Sigmoid colon (tissue), 7 donors: ENCODE results near the gene CFDP1. TPM values are rescaled to one million over a fixed set of nuclear protein-coding genes. Genes with fewer than 3 reads are reported as not detected.
"Not testable (repeated sequence)": the region's sequence is repeated elsewhere in the genome, so short reads cannot be mapped to it uniquely, and the experiment has no call there.

Source experiments
- DNase-seq: peaks from one replicate; pipeline ENCODE4 v3.0.0-alpha.2; 2019
- H3K27ac ChIP-seq, 4 donors: fragments of 200-600 bp; sonication (generic); one replicate each; pipeline ENCODE4 v1.5.1; 2016 to 2019; ENCODE audit warnings: mild to moderate bottlenecking in 1 of 4
- H3K27me3 ChIP-seq, 3 donors: fragments of 200-600 bp; sonication (generic); one replicate each; pipeline ENCODE4 v1.5.1; 2019; ENCODE audit warnings: mild to moderate bottlenecking in 1 of 3
- H3K36me3 ChIP-seq, 4 donors: fragments of 200-600 bp; sonication (generic); one replicate each; pipeline ENCODE4 v1.5.1; 2016 to 2019
- H3K4me1 ChIP-seq, 4 donors: fragments of 200-600 bp; sonication (generic); one replicate each; pipeline ENCODE4 v1.5.1; 2017 to 2019
- H3K4me3 ChIP-seq, 4 donors: fragments of 200-600 bp; sonication (generic); one replicate each; pipeline ENCODE4 v1.5.1; 2017 to 2019; ENCODE audit warnings: mild to moderate bottlenecking in 2 of 4, moderate library complexity in 1 of 4
- H3K9me3 ChIP-seq, 4 donors: fragments of 200-600 bp in 3 of 4; sonication (generic) in 3 of 4; one replicate each; pipeline versions ENCODE4 v1.5.1 to v1.6.1; 2013 to 2019
- EP300 ChIP-seq, 4 donors: sonication (generic); formaldehyde crosslinking; IDR thresholded peaks; one replicate each; pipeline ENCODE4 v1.6.1; 2017; ENCODE audit warnings: antibody characterized with exemption in 4 of 4
- POLR2A ChIP-seq, 2 donors: fragments of 450-650 bp; IDR thresholded peaks; one replicate each; pipeline ENCODE4 v1.6.1; 2016; ENCODE audit warnings: antibody characterized with exemption in 2 of 2, mild to moderate bottlenecking in 2 of 2, moderate library complexity in 2 of 2
- POLR2AphosphoS5 ChIP-seq, 4 donors: sonication (generic); formaldehyde crosslinking; IDR thresholded peaks; one replicate each; pipeline ENCODE4 v1.6.1; 2017; ENCODE audit warnings: antibody characterized with exemption in 4 of 4
- WGBS, 2 donors: extraction: QIAGEN DNeasy Blood & Tissue Kit; methylation state at CpG; one replicate each; pipeline ENCODE4 v1.1.7; 2013; 5-methylcytosine and 5-hydroxymethylcytosine counted together
- intact Hi-C: fragments of 100-400 bp; cut with DNase I; formaldehyde crosslinking; loops from one replicate; pipeline ENCODE4 v1.15.1; 2023
- polyA plus RNA-seq, 3 donors: library from polyadenylated mRNA; stranded (reverse); fragments of 200-250 nt; gene quantifications; one replicate each; pipeline ENCODE4 v1.2.3, GENCODE V29; 2013
- total RNA-seq, 4 donors: library from RNA; depleted of rRNA; stranded (reverse); fragments of >200 nt; gene quantifications; one replicate each; pipeline ENCODE4 v1.1.0, GENCODE V29; 2016
- TF ChIP-seq, protein P1 (sequence below), 4 experiments: fragments of 450-650 bp in 3 of 4; fragments of 200-600 bp in 1 of 4; IDR thresholded peaks; one replicate each; pipeline ENCODE4 v1.5.1; 2016 to 2019; ENCODE audit warnings: antibody characterized with exemption in 4 of 4, mild to moderate bottlenecking in 3 of 4, moderate library complexity in 2 of 4
- donor health status: healthy with polysubstance abuse.
- donor health status: Bipolar disorder and iron deficiency.
- donor health status: healthy.

The CFDP1 gene
- total and polyA plus RNA-seq, 7 donors: 42.1 to 382 (median 61.1) TPM

- H3K27me3 ChIP-seq: no peaks in the 10 kb centered on the region
- 2 to 4% methylated on average over 32 of the region's 32 CpGs for WGBS, 2 donors
- H3K27ac ChIP-seq: peak overlapping the region; percentile 95 to 98 (median 96)
- H3K4me1 ChIP-seq: peaks cover 0 to 17% (median 11%) of the 10 kb centered on the region in 4 donors
- H3K4me3 ChIP-seq: peak overlapping the region; percentile 75 to 92 (median 84)
- DNase-seq: peak; percentile 92
- H3K36me3 ChIP-seq: no peaks in the 10 kb centered on the region
- H3K9me3 ChIP-seq: no peaks in the 10 kb centered on the region
- intact Hi-C loops: loop anchor here (1.0 to 5.0 kb wide), 3 partner anchors 30 to 323 kb away; partner anchors contain the start of genes TMEM170A and TMEM231
- peak; percentile 16 to 63 (median 53) for TF ChIP-seq POLR2AphosphoS5 (IDR thresholded peaks at IDR 0.05)
- no peak for TF ChIP-seq POLR2A (IDR thresholded peaks at IDR 0.05)
Measured at GRCh38 chr16:75433732-75434413, 570 bp upstream of the CFDP1 start.

GRCh38 chr16:75429621-75430403 is 3.5 kb downstream of the CFDP1 start:
- Histone ChIP-seq H3K4me1 (peaks cover 0 to 20% (median 10%) of the 10 kb centered on the region in 4 donors), H3K4me3 (no peak overlapping the region), H3K9me3 (no peaks in the 10 kb centered on the region), H3K27me3 (no peaks in the 10 kb centered on the region), H3K36me3 (no peaks in the 10 kb centered on the region), H3K27ac (no peak overlapping the region)
- DNase-seq: no peak
- TF ChIP-seq POLR2AphosphoS5 (IDR thresholded peaks at IDR 0.05) (no peak), EP300 (IDR thresholded peaks at IDR 0.05) (no peak), POLR2A (IDR thresholded peaks at IDR 0.05) (no peak)
- TF ChIP-seq, protein P1, sequence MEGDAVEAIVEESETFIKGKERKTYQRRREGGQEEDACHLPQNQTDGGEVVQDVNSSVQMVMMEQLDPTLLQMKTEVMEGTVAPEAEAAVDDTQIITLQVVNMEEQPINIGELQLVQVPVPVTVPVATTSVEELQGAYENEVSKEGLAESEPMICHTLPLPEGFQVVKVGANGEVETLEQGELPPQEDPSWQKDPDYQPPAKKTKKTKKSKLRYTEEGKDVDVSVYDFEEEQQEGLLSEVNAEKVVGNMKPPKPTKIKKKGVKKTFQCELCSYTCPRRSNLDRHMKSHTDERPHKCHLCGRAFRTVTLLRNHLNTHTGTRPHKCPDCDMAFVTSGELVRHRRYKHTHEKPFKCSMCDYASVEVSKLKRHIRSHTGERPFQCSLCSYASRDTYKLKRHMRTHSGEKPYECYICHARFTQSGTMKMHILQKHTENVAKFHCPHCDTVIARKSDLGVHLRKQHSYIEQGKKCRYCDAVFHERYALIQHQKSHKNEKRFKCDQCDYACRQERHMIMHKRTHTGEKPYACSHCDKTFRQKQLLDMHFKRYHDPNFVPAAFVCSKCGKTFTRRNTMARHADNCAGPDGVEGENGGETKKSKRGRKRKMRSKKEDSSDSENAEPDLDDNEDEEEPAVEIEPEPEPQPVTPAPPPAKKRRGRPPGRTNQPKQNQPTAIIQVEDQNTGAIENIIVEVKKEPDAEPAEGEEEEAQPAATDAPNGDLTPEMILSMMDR (IDR thresholded peaks at IDR 0.05): no peak
- WGBS, 2 donors: 83 to 89% methylated on average over 11 of the region's 11 CpGs
- intact Hi-C loops: loop anchor here (5.0 kb wide), 1 partner anchor 127 kb away; the partner anchor contains the start of gene TMEM231

GRCh38 chr16:75426524-75426923 is 6.8 kb downstream of the CFDP1 start:
- H3K9me3 ChIP-seq, intact Hi-C loops, H3K27me3 ChIP-seq, DNase-seq, H3K27ac ChIP-seq, H3K4me3 ChIP-seq, H3K36me3 ChIP-seq, H3K4me1 ChIP-seq: not testable (repeated sequence)
- WGBS, 2 donors: 90 to 96% methylated on average over 2 of the region's 2 CpGs

DNA sequence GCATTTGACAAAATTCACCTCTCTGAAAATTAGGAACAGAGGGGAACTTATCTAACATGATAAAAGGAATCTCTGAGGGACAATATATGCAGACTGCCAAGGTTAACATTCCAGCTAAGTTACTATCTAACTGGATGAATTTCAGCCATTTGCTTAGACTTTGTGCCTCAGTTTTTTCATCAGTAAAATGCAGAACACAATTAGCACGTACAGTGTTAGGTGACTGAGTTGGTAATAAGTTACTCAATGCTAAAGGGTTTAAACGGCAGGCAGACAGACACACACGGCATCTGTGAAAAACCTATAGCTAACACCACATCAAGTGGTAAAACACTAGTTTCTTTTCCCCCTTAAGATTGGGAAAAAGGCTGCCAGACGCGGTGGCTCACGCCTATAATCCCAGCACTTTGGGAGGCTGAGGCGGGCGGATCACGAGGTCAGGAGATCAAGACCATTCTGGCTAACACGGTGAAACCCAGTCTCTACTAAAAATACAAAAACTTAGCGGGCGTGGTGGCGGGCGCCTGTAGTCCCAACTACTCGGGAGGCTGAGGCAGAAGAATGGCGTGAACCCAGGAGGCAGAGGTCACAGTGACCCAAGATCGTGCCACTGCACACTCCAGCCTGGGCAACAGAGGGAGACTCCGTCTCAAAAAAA is 9.1 kb downstream of the CFDP1 start:
- intact Hi-C loops, H3K27ac ChIP-seq, DNase-seq, H3K9me3 ChIP-seq, H3K4me3 ChIP-seq, H3K4me1 ChIP-seq, H3K36me3 ChIP-seq, H3K27me3 ChIP-seq: not testable (repeated sequence)
- 88 to 91% methylated on average over 18 of the region's 18 CpGs for WGBS, 2 donors

DNA sequence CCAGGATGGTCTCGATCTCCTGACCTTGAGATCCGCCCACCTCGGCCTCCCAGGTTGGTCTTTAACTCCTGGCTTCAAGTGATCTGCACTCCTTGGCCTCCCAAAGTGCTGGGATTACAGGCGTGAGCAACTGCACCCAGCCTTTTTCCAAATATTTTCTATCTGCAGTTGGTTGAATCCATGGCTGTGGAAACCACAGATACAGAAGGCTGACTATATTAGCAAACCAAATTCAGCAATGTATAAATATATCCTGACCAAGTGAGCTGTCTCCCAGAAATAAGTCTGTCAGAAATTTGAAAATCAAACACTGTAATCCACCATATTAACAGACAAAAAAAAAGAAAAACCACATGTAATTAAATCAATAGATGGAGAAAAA is 9.6 kb downstream of the CFDP1 start:
- H3K36me3 ChIP-seq: no peaks in the 10 kb centered on the region
- H3K9me3 ChIP-seq: no peaks in the 10 kb centered on the region
- no peak overlapping the region for H3K27ac ChIP-seq
- no peak for DNase-seq
- 80 to 96% methylated on average over 4 of the region's 4 CpGs for WGBS, 2 donors
- no peak overlapping the region for H3K4me3 ChIP-seq
- peaks cover 0 to 8% (median 0%) of the 10 kb centered on the region in 4 donors for H3K4me1 ChIP-seq
- intact Hi-C loops: no loop called here
- no peaks in the 10 kb centered on the region for H3K27me3 ChIP-seq
- TF ChIP-seq POLR2AphosphoS5 (IDR thresholded peaks at IDR 0.05) (no peak), POLR2A (IDR thresholded peaks at IDR 0.05) (no peak), EP300 (IDR thresholded peaks at IDR 0.05) (no peak)
- TF ChIP-seq, protein P1 (IDR thresholded peaks at IDR 0.05): no peak

- Histone ChIP-seq H3K4me1 (peaks cover 0 to 8% (median 0%) of the 10 kb centered on the region in 4 donors), H3K27me3 (no peaks in the 10 kb centered on the region), H3K36me3 (no peaks in the 10 kb centered on the region), H3K27ac (no peak overlapping the region), H3K9me3 (no peaks in the 10 kb centered on the region), H3K4me3 (no peak overlapping the region)
- TF ChIP-seq, protein P1 (IDR thresholded peaks at IDR 0.05): no peak
- no peak for TF ChIP-seq POLR2A (IDR thresholded peaks at IDR 0.05)
- no peak for TF ChIP-seq EP300 (IDR thresholded peaks at IDR 0.05)
- TF ChIP-seq POLR2AphosphoS5 (IDR thresholded peaks at IDR 0.05): no peak
- WGBS, 2 donors: 89 to 96% methylated on average over 1 of the region's 1 CpG
- no peak for DNase-seq
- intact Hi-C loops: no loop called here
Measured at GRCh38 chr16:75421820-75422126, 11.5 kb downstream of the CFDP1 start.
